ENCODE measurements around the gene TIAL1. TPM values are rescaled to one million over a fixed set of nuclear protein-coding genes. Genes with fewer than 3 reads are reported as not detected.
"Not testable (repeated sequence)": the region's sequence is repeated elsewhere in the genome, so short reads cannot be mapped to it uniquely, and the experiment has no call there.

The TIAL1 gene, protein sequence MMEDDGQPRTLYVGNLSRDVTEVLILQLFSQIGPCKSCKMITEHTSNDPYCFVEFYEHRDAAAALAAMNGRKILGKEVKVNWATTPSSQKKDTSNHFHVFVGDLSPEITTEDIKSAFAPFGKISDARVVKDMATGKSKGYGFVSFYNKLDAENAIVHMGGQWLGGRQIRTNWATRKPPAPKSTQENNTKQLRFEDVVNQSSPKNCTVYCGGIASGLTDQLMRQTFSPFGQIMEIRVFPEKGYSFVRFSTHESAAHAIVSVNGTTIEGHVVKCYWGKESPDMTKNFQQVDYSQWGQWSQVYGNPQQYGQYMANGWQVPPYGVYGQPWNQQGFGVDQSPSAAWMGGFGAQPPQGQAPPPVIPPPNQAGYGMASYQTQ
- total RNA-seq = 10 to 100 TPM; 69.6 to 70.2 TPM
- long read RNA-seq, partial matches to known transcripts = 0 of 1 reads
- long read RNA-seq, other reads (novel, unspliced or antisense) = 0 of 1 reads

DNA sequence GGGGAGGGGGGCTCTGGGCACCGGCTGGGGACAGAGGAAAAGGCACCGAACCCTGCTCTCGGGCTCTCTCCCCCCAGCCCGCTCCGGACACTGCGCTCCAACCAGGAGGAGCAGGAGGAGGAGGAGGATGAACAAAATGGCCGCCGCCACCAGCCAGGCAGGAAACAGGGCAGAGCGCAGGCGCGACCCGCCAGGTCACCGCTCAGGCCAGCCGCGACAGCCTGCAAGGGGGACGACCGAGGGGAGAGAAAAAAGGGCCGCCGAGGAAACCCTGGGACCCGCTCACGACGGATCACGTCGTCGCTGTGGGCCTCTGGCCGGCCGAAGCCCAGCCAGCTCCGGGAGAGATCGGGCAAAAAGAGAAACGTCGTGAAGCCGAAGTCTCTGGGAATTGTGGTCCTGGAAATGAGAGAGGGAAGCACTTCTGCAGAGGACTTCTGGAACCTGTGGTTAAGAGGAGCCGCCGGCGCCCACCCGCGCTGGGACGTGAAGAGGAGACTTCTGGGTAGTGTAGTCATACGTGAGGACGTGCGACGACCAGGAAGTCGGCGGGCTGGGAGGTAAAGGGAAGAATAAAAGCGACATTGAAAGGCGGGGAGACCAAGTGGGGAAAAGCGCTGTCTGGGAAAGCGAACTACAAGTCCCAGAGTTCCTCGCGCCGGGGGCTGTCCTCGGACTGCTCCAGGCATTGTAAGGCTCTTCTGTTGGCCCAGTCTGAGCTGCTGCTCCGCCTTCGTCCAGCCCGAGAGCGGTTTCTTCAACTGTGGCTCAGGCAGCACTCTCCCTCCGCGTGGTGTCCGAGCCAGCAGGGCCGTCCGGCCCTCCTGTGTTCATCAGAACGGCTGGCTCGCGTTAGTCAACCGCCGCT lies at the start of gene TIAL1:
TIAL1 (minus strand) TSS at position 428 of the 868 bp plus-strand sequence. CDS start 499 bp downstream, outside the sequence.
- ATAC-seq = peak; percentile 92 to 95
- DNase-seq = peak; percentile 99
- intact Hi-C loops (cut with DNase I) = loop anchor here in 1 of 2 donors (5.0 kb wide), 1 partner anchor 56 kb away; the partner anchor contains the start of gene BAG3

DNA sequence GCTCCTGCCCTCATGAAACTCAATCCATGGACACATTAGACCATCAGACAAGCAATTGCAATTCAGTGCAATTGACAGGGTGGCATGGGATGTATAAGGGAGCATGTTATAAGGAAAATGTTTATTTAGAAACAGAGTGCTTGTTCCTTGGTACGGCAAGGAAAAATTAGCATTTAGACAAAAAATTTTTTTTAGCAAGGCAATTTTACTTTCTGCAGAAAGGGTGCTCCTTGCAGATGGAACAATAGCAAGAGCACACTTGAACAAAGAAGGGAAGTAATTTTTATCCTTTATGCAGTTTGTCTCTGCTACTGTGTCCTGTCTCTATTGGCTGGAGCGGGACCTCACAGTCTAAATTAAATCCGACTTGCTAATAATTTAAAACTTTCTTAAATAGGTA lies 48.2 kb upstream of the TIAL1 start:
- no peak for ATAC-seq
- intact Hi-C loops (cut with DNase I) = no loop called here
- DNase-seq = no peak

- intact Hi-C loops (cut with DNase I) = no loop called here
- no peak for DNase-seq
- no peak for ATAC-seq
Observed at GRCh38 chr10:119644205-119644814, 47.5 kb upstream of the TIAL1 start.

DNA sequence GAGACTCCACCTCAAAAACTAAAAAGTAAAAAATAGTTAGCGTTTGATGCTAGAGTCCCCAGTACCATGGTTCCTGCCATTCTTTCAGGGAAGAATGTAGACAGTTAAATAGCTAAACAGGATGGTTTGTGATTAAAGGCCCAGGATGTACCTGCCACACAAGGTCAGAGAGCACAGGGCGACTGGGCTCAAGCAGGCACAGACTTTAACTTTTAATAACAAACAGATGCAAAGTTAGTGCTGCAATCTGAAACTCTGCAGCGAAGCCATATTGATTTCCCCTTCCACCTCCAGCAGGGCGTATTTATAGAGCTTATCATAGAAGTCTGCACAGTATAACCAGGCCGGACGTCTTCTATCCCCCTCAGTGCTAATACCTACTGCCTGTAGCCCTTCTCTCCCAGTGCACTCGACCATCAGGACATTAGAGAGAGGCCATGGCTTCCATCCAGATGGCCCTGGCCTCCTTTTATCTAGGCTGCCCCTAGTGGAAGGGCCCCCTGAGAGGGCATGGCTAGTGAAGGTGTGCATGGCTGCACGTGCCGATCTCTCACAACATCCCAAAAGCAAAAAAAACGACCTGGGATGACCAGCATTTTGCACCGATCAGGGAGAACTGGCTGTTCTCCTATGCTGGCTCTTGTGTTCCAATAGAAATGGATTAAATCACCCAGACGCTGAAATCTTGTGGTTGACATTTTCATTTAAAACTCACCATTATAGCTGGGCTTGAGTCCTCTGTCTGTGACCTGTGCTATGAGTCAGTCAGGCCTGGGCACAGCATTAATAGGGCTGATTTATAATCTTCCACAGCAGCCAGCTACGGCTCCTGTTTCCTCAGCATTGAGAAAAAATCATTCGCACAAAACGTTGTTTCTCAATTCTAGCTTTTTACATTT lies 46.8 kb upstream of the TIAL1 start:
- intact Hi-C loops (cut with DNase I) = no loop called here
- DNase-seq = no peak
- ATAC-seq = no peak

GRCh38 chr10:119642556-119643111 lies 45.9 kb upstream of the TIAL1 start:
- intact Hi-C loops (cut with DNase I) = no loop called here
- ATAC-seq (peak in 1 of 2 donors; percentile 12), DNase-seq (no peak)

DNA sequence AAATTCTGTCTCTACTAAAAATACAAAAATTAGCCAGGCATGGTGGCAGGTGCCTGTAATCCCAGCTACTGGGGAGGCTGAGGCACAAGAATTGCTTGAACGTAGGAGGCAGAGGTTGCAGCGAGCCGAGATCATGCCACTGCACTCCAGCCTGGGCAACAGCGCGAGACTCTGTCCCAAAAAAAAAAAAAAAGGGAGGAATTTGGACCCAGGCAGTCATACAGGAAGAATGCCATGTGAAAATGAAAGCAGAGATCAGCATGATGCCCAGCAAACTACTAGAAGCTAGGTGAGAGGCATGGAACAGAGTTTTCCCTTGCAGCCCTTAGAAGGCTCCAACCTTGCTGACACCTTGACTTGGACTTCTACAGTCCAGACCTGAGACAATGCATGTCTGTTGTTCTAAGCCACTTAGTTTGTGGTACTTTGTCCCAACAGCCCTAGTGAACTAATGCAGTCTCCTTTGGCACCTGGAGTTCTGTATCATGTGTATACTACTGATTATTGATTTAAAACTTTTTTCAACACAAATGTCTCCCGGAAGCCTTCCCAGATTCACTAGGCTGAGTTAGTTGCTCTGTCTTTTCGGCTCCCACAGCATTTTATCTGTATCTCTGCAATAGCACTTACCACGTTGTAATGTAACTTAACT lies 44.2 kb upstream of the TIAL1 start:
- ATAC-seq (no peak), DNase-seq (no peak)
- intact Hi-C loops (cut with DNase I) = no loop called here

GRCh38 chr10:119640384-119640783 lies 43.6 kb upstream of the TIAL1 start:
- ATAC-seq = no peak
- DNase-seq = no peak
- intact Hi-C loops (cut with DNase I) = no loop called here

GRCh38 chr10:119638982-119639381 lies 42.2 kb upstream of the TIAL1 start:
- intact Hi-C loops (cut with DNase I) = no loop called here
- ATAC-seq (no peak), DNase-seq (no peak)

- DNase-seq = no peak
- no peak for ATAC-seq
- intact Hi-C loops (cut with DNase I) = no loop called here
Observed at GRCh38 chr10:119637631-119638030, 40.9 kb upstream of the TIAL1 start.

DNA sequence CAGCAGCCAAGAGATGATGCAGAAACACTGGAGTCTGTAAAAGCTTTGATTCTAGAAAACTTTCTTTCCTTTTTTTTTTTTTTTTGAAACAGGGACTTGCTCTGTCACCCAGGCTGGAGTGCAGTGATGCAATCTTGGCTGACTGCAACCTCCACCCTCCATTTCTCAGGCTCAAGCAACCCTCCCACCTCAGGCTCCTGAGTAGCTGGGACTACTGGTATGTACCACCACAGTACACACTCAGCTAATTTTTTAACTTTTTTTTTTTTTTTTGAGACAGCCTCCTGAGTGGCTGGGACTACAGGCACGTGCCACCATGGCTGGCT lies 37.4 kb upstream of the TIAL1 start:
- ATAC-seq = peak; percentile 60 to 63
- DNase-seq = peak; percentile 39
- intact Hi-C loops (cut with DNase I) = no loop called here

- no peak for DNase-seq
- ATAC-seq = no peak
- intact Hi-C loops (cut with DNase I) = no loop called here
Observed at GRCh38 chr10:119633538-119634218, 36.9 kb upstream of the TIAL1 start.

DNA sequence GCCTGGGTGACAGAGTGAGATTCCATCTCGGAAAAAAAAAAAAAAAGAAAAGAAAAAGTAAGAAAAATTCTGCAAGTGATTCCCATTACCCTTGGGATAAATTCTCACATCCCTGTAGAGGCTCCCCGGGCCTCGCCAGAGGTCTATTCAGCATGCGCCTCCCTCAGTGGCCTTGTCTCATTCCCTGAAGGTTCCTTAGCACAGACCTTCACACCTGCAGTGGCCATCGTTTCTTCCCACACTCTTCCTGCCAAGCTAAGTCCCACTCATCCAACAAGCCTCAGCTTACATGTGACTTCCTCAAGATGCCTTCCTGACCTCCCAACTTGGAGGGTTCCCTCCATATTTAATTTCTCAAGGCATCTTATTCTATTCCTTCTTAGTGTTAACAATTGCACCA lies 33.5 kb upstream of the TIAL1 start:
- intact Hi-C loops (cut with DNase I) = no loop called here
- no peak for ATAC-seq
- no peak for DNase-seq

DNA sequence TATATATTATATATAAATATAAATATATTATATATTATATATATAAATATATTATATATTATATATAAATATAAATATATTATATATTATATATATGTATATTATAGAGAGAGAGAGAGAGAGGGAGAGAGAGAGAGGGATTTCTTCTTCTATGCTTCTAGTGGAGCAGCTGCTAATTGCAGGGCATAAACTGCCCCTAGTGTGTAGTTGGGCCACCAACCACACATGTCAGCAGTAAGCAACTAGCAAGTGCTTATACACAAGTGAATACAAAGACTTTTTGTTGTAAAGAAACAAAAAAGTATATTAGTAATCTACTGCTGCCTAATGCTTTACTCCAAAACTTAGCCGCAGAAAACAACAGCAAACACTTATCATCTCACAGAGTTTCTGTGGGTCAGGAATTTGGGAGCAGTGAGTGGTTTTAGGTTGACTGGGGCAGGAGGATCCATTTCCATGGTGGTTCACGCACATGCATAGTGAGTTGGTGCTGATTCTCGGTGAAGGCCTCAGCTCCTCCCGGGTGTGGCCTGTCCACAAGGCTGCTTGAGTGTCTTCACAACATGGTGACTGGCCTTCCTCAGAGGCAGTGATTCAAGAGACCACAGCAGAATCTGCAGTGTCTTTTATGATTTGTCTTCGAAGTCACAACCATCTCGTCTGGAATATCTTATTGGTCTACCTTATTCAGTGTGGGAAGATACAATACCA lies 29.0 kb upstream of the TIAL1 start:
- ATAC-seq (no peak), DNase-seq (no peak)
- intact Hi-C loops (cut with DNase I) = no loop called here

DNA sequence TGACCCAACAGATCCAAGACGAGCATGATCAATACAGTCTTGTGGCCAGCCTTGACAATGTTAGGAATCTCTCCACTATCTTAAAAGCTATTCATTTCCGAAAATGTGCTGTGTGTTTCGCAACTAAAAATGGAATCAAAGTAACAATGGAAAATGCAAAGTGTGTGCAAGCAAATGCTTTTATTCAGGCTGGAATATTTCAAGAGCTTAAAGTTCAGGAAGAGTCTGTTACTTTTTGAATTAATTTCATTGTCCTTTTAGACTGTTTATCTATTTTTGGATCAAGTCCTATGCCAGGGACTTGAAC lies 24.3 kb upstream of the TIAL1 start:
- intact Hi-C loops (cut with DNase I) = no loop called here
- DNase-seq (no peak), ATAC-seq (no peak)

- DNase-seq (no peak), ATAC-seq (peak in 1 of 2 donors; percentile 80)
- intact Hi-C loops (cut with DNase I) = no loop called here
Observed at GRCh38 chr10:119620241-119621077, 23.7 kb upstream of the TIAL1 start.

DNA sequence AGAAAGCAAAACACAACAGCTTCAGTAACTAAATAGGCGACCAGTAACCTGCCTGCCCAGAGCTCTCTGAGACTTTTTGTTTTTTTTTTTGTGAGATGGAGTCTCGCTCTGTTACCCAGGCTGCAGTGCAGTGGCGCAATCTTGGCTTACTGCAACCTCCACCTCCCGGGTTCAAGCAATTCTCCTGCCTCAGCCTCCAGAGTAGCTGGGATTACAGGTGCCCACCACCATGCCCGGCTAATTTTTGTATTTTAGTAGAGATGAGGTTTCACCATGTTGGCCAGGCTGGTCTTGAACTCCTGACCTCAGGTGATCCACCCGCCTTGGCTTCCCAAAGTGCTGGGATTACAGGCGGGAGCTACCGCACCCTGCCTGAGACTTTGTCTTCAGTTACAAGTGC lies 23.0 kb upstream of the TIAL1 start:
- intact Hi-C loops (cut with DNase I) = loop anchor here in 1 of 2 donors (10.0 kb wide), 1 partner anchor 235 kb away; no protein-coding TSS in a partner anchor

More for the DNA sequence above, 23.0 kb upstream of the TIAL1 start:
- not testable (repeated sequence) for ATAC-seq, DNase-seq

Data from left cardiac atrium (tissue), 4 donors.